ENCODE measurements around the gene NACC2.
"Not testable (repeated sequence)": the region's sequence is repeated elsewhere in the genome, so short reads cannot be mapped to it uniquely, and the experiment has no call there.

The NACC2 gene

GRCh38 chr9:135975834-135976233 is 119.3 kb downstream of the NACC2 start:
- no peak for DNase-seq (ENCODE audit: low spot score)

DNA sequence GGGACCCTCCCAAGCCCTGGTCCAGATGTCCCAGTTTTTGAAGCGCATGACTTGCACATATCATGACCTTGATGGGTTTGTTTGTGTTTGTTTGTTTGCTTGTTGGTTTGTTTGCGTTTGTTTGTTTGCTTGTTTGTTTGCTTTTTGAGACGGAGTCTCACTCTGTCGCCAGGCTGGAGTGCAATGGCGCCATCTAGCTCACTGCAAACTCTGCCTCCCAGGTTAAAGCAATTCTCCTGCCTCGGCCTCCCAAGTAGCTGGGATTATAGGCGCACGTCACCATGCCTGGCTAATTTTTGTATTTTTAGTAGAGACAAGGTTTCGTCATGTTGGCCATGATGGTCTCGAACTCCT is 120.9 kb downstream of the NACC2 start:
- no peak for DNase-seq (ENCODE audit: low spot score)

GRCh38 chr9:135973277-135974219 is 121.5 kb downstream of the NACC2 start:
- no peak for DNase-seq (ENCODE audit: low spot score)

DNA sequence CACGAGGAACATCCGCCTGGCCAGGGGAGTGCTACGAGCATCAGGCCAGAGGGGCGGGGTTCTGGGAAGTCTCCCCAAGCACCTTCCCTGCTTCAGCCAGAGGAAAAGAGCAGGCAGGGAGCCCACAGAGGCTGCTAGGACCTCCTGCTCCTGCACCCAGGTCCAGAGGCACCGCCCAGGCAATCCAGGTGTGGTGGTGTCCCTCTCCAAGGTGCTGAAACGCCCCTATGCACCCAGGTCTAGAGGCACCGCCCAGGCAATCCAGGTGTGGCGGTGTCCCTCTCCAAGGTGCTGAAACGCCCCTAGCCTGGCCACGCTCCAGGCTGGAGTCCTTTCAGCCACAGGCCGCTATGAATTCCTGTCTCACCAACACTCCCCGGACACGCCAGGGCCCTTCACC is 123.2 kb downstream of the NACC2 start:
- peak; percentile 60 for DNase-seq (ENCODE audit: low spot score)

DNA sequence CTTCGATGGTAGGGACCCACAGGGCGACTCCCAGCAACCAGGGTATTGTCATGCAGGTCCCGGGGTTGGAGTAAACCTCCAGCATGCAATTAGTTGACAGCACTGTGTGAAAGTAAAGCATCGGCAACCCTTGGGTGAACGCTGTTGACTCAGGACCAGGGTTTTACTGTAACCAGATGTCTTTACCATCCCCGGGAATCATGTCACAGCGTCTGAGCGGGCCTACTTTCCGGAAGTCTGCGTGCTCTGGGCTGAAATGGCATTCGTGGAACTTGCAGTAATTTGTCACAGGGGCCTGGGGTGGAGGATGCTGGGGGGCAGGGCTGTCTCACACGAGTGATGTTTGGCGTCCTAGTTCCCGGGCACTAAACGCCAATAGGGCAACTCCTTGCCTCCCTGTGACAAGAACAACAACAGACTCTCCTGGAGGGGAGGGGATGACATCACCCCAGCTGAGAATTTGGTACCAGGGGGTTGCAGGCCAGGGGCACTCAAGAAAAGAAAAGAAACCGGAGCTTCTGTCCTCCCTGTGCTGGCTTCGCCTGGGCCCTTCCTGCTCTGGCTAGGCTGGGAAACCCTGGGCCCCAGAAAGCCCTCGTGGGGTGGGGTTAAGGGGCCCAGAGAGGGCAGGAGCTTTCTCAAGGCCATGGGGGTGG is 123.8 kb downstream of the NACC2 start:
- no peak for DNase-seq (ENCODE audit: low spot score)

DNA sequence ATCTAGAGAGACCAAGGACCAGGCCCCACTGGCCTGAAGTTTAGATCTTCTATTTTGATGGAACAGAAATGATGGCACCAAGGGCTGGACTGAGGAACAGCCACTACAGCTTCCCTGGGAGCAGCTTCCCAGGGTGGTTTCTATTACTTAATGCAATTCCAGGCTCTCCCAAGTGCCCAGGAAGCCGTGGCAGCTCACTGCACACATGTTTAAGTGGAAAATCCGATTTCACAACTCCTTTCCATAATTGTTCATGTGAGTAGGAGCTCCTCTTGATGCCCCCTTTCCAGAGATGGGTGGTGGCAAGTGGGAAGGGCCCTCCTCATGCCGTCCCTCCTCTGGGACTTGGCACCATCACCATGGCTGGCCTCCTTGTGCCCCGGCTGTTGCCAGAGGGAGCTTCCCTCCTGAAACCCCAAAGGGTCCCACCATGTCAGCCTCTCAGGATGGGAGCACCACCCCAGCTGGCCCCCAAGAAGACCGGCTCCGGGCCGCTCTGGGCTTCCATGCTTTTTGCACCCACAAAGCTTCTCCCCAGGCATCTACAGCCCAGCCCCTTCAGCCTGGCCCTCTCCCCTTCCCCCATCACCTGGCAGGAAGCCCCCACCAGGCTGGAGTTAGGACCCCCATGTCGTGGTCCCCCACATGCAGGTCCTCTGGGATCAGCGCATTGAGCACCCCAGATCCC is 124.8 kb downstream of the NACC2 start:
- no peak for DNase-seq (ENCODE audit: low spot score)

GRCh38 chr9:135969064-135969683 is 125.9 kb downstream of the NACC2 start:
- no peak for DNase-seq (ENCODE audit: low spot score)

GRCh38 chr9:135968601-135969000 is 126.5 kb downstream of the NACC2 start:
- no peak for DNase-seq (ENCODE audit: low spot score)

- DNase-seq (ENCODE audit: low spot score) = no peak
Observed at GRCh38 chr9:135968083-135968476, 127.0 kb downstream of the NACC2 start.

DNA sequence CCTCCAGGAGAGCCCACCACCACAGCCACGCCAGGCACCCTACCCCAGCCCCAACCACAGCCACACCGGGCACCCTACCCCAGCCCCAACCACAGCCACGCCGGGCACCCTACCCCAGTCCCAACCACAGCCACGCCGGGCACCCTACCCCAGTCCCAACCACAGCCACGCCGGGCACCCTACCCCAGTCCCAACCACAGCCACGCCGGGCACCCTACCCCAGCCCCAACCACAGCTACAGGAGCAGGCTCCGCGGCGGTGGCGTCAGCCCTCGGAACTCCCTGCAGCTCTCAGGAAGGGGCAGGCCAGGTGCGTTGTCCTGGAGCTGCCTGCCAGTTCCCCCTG is 128.2 kb downstream of the NACC2 start:
- DNase-seq (ENCODE audit: low spot score) = not testable (repeated sequence)

- no peak for DNase-seq (ENCODE audit: low spot score)
Observed at GRCh38 chr9:135965124-135965756, 129.8 kb downstream of the NACC2 start.

- no peak for DNase-seq (ENCODE audit: low spot score)
Observed at GRCh38 chr9:135963938-135964337, 131.2 kb downstream of the NACC2 start.

DNA sequence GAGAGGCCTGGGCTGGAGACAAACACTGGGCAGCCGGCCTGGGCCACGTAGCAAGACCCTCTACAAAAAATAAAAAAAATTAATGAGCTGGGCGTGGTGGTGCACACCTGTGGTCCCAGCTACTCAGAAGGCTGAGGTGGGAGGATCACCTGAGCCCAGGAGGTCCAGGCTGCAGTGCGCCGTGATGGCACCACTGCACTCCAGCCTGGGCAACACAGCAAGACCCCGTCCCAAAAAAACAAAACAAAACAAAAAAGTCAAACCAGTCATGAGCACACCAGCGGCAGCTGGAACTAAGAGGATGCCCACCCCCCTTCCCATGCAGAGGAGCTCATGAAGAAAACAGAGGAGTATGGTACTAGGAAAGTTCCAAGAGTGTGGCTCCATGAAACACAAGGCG is 131.8 kb downstream of the NACC2 start:
- no peak for DNase-seq (ENCODE audit: low spot score)

DNA sequence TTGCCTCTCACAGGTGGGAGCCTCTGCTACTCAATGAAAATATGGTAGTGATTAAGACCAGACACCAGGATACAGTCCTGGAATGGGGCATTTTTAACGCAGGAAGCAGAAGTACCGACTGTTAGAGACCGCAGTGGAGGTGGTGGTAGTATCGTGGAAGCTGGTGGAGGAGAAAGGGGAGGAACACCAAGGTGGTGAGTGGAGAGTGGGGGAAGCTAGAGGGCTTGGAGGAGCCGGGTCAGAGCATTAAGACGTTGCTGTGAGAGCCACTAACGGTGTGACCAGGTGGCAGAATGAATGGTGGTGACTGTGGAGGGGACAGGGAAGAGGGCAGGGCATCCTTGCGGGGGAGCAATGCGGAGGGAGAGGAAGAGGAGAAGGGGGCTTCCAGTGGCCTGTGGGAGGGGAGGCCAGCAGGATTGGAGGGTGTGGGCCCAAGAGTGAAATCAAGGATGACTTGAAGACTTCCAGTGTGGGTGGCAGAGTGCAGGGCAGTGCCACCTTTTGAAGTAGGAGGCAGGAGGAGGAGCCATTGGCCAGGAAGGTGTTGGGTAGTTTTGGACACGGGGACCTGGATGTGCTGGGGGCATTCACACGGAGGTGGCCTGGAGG is 132.3 kb downstream of the NACC2 start:
- DNase-seq (ENCODE audit: low spot score) = no peak

DNA sequence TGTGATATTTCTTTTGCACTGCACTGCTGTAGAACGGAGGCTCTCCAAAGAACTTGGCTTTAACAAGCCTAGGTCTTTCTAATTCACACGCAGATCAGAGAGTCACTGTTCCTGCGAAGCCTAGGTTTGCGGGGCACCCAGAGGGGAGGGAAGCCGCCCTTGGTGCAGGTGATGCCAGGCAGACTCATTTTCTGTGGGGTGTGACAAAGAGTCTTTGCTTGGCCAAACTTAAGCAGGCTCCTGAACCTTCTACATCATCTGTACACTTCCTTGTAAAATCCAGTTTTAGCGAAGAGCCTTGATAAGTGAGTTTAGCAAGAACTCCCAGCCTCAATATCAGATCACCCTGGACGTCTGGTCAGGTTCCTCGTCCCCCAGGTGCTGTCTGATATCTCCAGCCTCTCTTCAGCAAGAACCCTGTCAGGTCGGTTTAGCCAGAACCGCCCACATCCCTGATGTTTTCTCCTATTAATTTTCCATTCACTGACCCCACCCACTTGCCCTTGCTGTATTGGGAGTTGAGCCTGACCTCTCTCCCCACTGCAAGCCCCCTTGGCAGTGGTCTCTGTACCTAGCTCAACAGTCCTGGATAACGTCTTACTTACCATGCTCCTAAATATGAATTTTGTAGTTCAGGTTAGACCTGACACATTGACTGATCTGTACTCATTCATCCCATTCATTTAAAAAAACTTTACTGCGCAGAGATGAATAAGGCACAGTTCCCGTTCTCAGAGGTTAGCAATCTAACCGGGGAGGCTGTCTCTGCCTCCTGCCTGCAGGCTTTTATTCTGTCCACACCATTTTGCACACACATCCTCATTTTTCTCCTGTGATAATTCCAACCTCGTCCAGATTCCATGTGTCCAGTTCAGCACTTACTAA is 133.0 kb downstream of the NACC2 start:
- DNase-seq (ENCODE audit: low spot score) = no peak

GRCh38 chr9:135961277-135961715 is 133.8 kb downstream of the NACC2 start, which contains the start of gene UBAC1:
UBAC1 (minus strand) TSS chr9:135961373; CDS start chr9:135961162, 211 bp downstream.
- peak; percentile 99 for DNase-seq (ENCODE audit: low spot score)

DNA sequence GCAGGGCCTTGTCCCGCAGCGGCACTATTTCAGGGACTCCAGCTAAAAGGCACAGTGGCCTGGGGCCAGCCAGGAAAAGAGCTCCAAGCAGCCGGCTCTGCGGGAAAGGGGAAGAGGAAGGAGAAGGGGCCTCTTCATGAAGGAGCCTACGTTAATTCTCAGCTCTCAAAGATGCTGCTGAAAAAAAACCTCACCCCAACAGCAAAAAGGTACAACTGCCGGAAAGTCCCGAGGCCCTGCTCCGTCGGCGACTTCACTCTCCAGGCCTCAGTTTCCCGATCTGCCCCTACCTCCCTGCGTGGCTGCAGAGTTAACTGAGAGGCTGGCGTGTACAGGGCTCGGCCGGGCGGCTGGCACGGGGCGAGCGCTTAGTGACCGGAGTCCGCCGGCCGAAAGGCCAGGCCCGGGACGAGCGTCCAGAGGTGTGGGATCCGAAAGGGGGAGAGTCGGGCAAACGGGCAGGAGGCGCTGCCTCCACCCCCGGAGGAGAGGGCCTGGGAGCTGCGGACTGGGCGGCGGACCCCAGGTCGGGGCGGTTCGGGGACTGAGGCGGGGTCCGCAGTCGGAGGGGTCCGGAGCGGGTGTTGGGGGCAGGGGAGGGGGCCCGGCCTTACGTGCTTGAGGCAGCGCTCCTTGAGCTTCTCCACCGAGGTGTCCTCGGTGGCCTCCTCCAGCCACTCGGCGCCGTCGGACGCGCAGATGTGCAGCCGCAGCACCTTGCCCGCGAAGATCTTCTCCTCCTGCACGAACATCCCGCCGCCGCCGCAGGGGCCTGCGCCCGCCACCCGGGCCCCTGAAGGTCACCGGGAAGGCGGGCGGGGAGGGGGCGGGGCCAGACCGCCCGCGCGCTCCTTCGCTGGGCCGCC is 134.4 kb downstream of the NACC2 start:
- DNase-seq (ENCODE audit: low spot score) = no peak

- DNase-seq (ENCODE audit: low spot score) = no peak
Observed at GRCh38 chr9:135959814-135960213, 135.3 kb downstream of the NACC2 start.

DNA sequence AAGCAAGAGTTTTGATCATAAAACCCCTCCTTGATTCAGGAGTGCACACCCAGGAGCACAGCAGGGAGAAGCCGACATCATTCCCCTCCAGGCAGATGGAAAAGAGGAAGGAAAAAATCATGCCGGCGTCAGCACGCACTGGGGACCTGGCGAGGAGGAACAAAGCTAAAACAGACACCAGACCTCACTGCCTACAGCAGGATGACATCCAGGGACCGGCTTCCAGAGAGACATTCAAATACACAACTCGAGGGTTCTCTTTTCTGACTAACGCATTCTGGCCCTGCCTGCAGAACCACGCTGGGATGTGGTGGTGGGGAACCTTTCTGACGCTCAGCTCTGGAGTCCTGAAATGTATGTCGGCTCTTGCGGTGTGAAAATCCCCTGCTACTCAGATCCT is 136.6 kb downstream of the NACC2 start:
- DNase-seq (ENCODE audit: low spot score) = no peak
